Measurements from ENCODE around the gene EPHB1.

- TF ChIP-seq CTCF (IDR thresholded peaks at IDR 0.05 in 4 of 5, conservative IDR thresholded peaks at IDR 0.05 in 1 of 5) (no peak), POLR2A (IDR thresholded peaks at IDR 0.05) (no peak)
These were observed 402.8 kb downstream of the EPHB1 start for GRCh38 chr3:135197856-135198255.
